Measurements from ENCODE around the gene OXSM.

The OXSM gene

GRCh38 chr3:25820816-25821486 is 31.1 kb downstream of the OXSM start:
- Histone ChIP-seq H3F3A (ENCODE audit: insufficient read depth) (no peaks in the 10 kb centered on the region), H3K9ac (ENCODE audit: low read length) (no peak overlapping the region)

GRCh38 chr3:25821746-25822573 is 32.1 kb downstream of the OXSM start:
- Histone ChIP-seq H3F3A (ENCODE audit: insufficient read depth) (no peaks in the 10 kb centered on the region), H3K4me3 (ENCODE audit: insufficient read depth, low read length, poor library complexity, severe bottlenecking) (no peak overlapping the region), H3K4me2 (ENCODE audit: low read depth, low read length, poor library complexity, severe bottlenecking) (no peak overlapping the region), H3K27me3 (ENCODE audit: low read length) (no peaks in the 10 kb centered on the region; the same call in 1 of the 2 replicates), H3K9me3 (ENCODE audit: insufficient read depth, low read length) (no peaks in the 10 kb centered on the region), H3K27ac (ENCODE audit: low read depth, low read length) (no peak overlapping the region), H3K9me2 (replicated peaks; ENCODE audit: insufficient read depth, low read length) (no peaks in the 10 kb centered on the region), H2AFZ (ENCODE audit: low read depth, low read length, severe bottlenecking) (no peak overlapping the region), H3K36me3 (ENCODE audit: low read length) (no peaks in the 10 kb centered on the region), H3K79me2 (ENCODE audit: insufficient read depth, low read length) (no peaks in the 10 kb centered on the region), H4K20me1 (ENCODE audit: low read depth, low read length) (no peaks in the 10 kb centered on the region), H3K9ac (ENCODE audit: low read length) (no peak overlapping the region)
- TF ChIP-seq EZH2phosphoT487 (conservative IDR thresholded peaks at IDR 0.05; ENCODE audit: low read length) (no peak), CTCF (IDR thresholded peaks at IDR 0.05; ENCODE audit: insufficient read depth, low read length, poor library complexity, severe bottlenecking) (no peak)

More at GRCh38 chr3:25820816-25821486, 31.1 kb downstream of the OXSM start:
- H3K4me3 ChIP-seq (ENCODE audit: insufficient read depth, low read length, poor library complexity, severe bottlenecking) = no peak overlapping the region
- H3K79me2 ChIP-seq (ENCODE audit: insufficient read depth, low read length) = no peaks in the 10 kb centered on the region
- H4K20me1 ChIP-seq (ENCODE audit: low read depth, low read length) = no peaks in the 10 kb centered on the region
- no peak overlapping the region for H2AFZ ChIP-seq (ENCODE audit: low read depth, low read length, severe bottlenecking)
- H3K4me2 ChIP-seq (ENCODE audit: low read depth, low read length, poor library complexity, severe bottlenecking) = no peak overlapping the region
- H3K27me3 ChIP-seq (ENCODE audit: low read length) = no peaks in the 10 kb centered on the region; the same call in 1 of the 2 replicates
- no peaks in the 10 kb centered on the region for H3K9me3 ChIP-seq (ENCODE audit: insufficient read depth, low read length)
- no peaks in the 10 kb centered on the region for H3K9me2 ChIP-seq (replicated peaks; ENCODE audit: insufficient read depth, low read length)
- no peak overlapping the region for H3K27ac ChIP-seq (ENCODE audit: low read depth, low read length)
- TF ChIP-seq CTCF (IDR thresholded peaks at IDR 0.05; ENCODE audit: insufficient read depth, low read length, poor library complexity, severe bottlenecking) (no peak), EZH2phosphoT487 (conservative IDR thresholded peaks at IDR 0.05; ENCODE audit: low read length) (no peak)
- no peaks in the 10 kb centered on the region for H3K36me3 ChIP-seq (ENCODE audit: low read length)

- Histone ChIP-seq H3K4me2 (ENCODE audit: low read depth, low read length, poor library complexity, severe bottlenecking) (no peak overlapping the region), H4K20me1 (ENCODE audit: low read depth, low read length) (no peaks in the 10 kb centered on the region), H3K79me2 (ENCODE audit: insufficient read depth, low read length) (no peaks in the 10 kb centered on the region), H3K9me2 (replicated peaks; ENCODE audit: insufficient read depth, low read length) (no peaks in the 10 kb centered on the region), H3K27me3 (ENCODE audit: low read length) (no peaks in the 10 kb centered on the region; the same call in 1 of the 2 replicates), H3K36me3 (ENCODE audit: low read length) (no peaks in the 10 kb centered on the region), H3F3A (ENCODE audit: insufficient read depth) (no peaks in the 10 kb centered on the region), H3K27ac (ENCODE audit: low read depth, low read length) (no peak overlapping the region), H3K9ac (ENCODE audit: low read length) (no peak overlapping the region), H3K4me3 (ENCODE audit: insufficient read depth, low read length, poor library complexity, severe bottlenecking) (no peak overlapping the region), H3K9me3 (ENCODE audit: insufficient read depth, low read length) (no peaks in the 10 kb centered on the region), H2AFZ (ENCODE audit: low read depth, low read length, severe bottlenecking) (no peak overlapping the region)
- no peak for TF ChIP-seq CTCF (IDR thresholded peaks at IDR 0.05; ENCODE audit: insufficient read depth, low read length, poor library complexity, severe bottlenecking)
- TF ChIP-seq EZH2phosphoT487 (conservative IDR thresholded peaks at IDR 0.05; ENCODE audit: low read length) = no peak
These were observed 33.4 kb downstream of the OXSM start for GRCh38 chr3:25823314-25823713.
